GM10248 (cell line): Measurements from ENCODE around the gene LMF1.

Experiments used
- CTCF ChIA-PET: fragments of 300-600 bp; sonication (Branson Sonifier 250); formaldehyde crosslinking; extraction: SDS; loops from one replicate; lab custom pipeline; 2021; ENCODE audit warnings: antibody characterized with exemption; lab: Yijun Ruan, JAX
- POLR2A ChIA-PET: fragments of 350-650 bp; sonication (Branson Sonifier 250); formaldehyde crosslinking; extraction: SDS; loops from one replicate; lab custom pipeline; 2020; ENCODE audit warnings: antibody characterized with exemption; lab: Yijun Ruan, JAX
- DNase-seq: peaks from one replicate; pipeline ENCODE4 v3.0.0; 2012; ENCODE audit errors: extremely low spot score
- TF ChIP-seq, protein P1 (sequence below): IDR thresholded peaks from 2 replicates; pipeline ENCODE4 v1.5.1; 2012; ENCODE audit warnings: mild to moderate bottlenecking, low read depth; ENCODE audit errors: extremely low read depth, missing control alignments, control extremely low read depth

The LMF1 gene

DNA sequence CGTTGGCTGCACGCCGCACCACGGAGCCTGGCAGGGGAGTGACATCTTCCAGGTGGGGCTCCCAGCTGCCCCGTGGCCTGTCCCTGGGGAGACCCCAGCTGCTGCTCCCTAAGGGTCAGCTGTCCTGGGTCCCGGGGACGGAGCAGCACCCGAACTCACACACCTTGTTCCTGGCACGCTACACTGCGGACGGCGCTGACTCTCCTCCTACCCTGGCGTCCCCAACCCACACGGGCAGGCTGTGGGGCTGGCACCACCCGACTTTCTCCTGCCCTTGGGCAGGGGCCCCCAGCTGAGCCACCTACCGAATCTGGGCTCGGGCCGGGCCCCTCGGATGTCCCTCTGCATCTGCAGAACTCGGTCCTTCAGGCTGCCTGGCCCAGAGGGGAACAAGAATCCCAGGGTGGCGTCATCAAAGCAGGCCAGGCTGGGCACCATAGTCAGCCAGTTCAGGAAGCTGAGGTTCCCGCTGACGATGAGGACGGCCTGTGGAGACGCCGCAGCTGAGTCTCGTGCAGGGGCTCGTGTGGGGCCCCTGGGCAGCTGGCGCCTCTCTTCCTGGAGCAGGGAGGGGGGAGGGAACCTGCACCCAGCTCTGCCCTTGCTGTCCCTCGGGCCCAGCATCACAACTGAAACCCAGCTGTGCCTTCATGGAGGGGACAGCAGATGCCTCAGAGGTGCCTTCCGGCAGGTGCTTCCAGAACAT is 99.8 kb downstream of the LMF1 start:
- CTCF ChIA-PET = no interaction called here
- POLR2A ChIA-PET = no interaction called here
- no peak for DNase-seq
- TF ChIP-seq, protein P1, sequence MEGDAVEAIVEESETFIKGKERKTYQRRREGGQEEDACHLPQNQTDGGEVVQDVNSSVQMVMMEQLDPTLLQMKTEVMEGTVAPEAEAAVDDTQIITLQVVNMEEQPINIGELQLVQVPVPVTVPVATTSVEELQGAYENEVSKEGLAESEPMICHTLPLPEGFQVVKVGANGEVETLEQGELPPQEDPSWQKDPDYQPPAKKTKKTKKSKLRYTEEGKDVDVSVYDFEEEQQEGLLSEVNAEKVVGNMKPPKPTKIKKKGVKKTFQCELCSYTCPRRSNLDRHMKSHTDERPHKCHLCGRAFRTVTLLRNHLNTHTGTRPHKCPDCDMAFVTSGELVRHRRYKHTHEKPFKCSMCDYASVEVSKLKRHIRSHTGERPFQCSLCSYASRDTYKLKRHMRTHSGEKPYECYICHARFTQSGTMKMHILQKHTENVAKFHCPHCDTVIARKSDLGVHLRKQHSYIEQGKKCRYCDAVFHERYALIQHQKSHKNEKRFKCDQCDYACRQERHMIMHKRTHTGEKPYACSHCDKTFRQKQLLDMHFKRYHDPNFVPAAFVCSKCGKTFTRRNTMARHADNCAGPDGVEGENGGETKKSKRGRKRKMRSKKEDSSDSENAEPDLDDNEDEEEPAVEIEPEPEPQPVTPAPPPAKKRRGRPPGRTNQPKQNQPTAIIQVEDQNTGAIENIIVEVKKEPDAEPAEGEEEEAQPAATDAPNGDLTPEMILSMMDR = no peak

DNA sequence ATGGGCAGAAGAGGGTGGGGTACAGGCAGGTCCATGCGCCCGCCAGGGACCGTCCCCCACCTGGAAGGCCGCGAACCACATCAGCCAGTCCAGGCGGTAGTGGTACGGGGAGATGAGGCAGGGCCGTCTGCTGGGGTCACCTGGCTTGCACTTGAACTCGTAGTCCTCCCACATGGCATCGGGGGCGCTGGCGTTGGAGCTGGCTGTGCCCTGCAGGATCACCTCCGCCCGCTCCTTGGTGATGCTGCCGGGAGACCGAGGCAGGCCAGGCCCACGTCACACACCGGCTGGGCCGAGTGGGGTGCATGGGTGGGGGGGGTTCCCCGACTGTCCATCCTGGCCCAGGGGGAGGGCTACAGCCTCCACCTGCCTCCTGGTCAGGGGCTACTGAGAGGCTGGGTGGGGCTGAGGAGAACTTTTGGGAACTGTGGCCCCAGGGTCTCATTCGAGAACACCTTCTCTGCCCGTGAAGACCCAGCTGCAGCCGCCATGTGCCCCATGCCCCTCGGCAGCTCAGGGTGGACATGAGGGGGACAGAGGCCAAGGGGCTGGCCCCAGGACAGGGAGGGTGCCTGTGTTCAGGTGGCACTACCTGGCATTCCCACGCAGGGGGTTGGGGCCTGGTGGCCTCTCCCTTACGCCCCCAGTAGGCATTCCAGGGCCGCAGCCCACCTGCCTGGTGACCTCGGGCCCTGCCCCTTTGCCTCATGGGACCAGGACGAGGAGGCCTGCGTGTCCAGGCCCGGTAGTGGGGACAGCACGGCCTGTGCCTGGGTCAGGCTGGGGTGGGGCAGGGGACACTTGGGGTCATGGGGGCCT is 100.8 kb downstream of the LMF1 start:
- ChIA-PET CTCF (no interaction called here), POLR2A (no interaction called here)
- DNase-seq = no peak
- TF ChIP-seq, protein P1 = no peak

DNA sequence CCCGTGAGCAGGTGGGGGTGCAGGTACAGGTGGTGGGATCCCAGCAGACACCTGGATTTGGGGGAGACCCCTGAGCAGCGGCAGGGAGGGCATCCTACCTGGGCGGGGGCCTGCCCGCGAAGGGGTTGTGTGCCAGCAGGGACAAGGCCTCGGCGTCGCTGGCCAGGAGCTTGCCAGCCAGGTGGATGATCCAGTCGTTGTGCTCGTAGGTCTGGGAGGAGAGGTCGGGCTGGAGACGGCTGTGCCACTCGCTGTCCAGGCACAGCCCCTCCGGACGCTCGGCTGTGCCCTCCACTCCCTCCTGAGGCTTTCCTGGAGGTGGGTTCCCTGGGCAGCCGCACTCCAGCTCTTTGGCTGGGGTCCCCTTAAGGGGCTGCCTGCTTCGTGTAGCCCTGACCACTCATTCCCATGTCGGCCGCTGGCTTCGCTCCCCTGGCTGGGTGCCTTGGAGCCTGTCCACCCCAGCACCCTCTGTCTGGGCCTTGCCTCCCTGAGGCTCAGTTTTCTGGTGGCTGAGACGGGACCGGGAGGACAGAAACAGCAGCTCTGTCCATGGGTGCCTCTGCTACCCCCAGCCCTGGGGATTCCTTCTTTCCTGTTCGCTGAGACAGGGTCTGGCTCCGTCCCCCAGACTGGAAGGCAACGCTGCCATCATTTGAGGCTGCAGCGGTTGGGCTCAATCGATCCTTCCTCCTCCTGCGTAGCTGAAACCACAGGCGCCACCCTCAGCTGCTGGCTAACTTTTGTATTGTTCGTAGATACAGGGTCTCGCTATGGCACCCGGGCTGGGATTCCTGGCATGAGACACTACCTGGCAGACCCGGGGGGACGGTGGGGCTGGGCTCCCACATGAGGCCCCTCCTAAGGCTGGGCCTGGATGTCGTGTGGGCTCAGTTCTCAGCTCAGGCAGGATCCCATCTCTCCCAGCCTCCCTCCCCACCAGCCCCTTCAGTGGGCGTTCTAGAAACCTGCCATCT is 101.7 kb downstream of the LMF1 start:
- CTCF ChIA-PET = no interaction called here
- POLR2A ChIA-PET = no interaction called here
- DNase-seq = no peak
- TF ChIP-seq, protein P1 = no peak

DNA sequence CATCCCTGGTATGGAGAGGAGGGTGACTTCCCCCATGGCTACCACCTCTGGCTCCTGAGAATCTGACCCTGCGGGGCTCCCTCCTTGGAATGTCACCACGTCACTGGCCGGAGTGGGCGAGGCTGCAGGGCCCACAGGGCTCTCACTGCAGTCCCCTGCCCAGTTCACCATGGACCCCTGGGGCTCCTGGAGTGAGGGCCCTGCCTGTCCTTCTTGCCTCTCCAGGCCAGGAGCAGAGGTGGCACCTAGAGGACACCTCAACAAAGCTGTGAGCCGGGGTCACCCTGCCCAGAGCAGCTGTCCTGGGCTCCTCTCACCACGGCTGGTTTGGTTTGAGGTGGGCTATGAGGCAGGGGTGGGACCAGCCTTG is 102.4 kb downstream of the LMF1 start:
- TF ChIP-seq, protein P1 = no peak
- ChIA-PET CTCF (no interaction called here), POLR2A (no interaction called here)
- no peak for DNase-seq

DNA sequence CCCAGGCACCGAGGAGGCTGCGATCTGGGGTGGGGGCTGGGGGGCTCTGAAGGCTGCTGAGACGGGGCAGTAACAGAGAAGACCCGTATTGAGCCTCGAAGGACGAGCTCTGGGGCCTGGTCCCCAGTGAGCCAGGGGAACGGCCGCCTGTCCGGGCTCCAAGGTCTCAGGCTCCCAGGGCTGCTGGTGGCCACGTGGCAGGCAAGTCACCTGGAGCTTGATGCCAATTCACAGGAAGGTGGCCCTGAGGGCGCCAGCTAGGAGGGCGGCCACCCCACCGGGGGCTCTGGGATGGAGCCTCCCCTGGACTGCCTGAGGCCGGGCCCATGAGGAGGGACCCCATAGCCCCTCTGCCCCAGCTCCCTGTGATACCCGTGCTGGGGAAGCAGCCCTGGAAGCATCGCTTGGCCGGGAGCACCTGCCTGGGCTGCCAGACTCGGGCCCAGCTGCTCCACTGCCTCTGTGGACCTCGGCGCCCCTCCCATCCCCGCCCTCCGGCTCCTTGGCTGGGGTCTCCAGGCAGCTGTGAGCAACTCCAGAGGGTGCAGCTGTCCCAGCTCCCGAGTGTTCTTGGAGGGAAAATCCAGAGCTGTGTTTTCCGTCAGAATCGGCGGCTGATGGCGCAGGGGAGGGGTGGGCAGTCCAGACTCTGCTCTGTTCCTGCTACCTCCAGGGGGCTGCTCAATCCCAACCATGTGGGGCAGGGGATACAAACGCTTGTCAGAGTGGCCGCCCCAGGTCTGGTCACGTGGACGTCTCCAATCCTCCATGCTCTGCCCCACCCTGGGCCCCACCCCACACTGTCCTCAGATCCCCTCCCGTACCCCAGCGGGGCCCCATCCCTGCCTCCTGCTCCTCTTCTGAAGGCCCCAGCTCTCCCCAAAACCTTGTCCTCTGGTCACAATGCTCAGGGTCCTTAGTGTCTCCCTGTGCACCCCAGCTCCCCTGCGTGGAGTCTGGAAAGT is 103.1 kb downstream of the LMF1 start:
- CTCF ChIA-PET = no interaction called here
- TF ChIP-seq, protein P1 = no peak
- POLR2A ChIA-PET = no interaction called here
- DNase-seq = no peak
